Inferior parietal cortex (tissue), 1 donor: ENCODE data around the gene TUBB4B.

Experiments
- DNase-seq: peaks from one replicate; pipeline ENCODE4 v3.0.0-alpha.2; 2016; ENCODE audit errors: extremely low spot score

TUBB4B gene

DNA sequence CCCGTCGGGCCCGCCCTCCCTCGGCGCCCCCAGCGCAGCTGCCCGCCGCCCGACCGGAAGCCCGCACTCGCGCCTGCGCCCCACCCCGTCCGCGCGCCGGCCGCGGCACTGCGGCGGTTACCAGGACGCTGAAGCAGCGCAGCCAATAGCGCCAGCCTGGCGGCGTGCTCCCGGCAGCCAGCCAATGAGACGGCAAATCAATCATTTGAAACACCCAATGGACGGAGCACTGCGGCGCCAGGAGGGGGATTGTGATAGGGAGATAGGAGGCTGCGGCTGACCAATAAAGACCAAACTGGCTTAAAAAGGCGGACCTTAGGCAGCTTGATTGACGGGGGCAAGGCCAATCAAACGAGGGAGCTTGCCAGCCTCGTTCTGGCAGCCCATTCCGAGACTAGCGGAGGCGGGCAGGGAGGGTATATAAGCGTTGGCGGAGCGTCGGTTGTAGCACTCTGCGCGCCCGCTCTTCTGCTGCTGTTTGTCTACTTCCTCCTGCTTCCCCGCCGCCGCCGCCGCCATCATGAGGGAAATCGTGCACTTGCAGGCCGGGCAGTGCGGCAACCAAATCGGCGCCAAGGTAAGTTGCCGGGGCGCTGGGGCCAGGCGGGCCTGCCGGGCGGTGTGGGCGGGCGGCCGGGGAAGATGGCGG is at the start of gene TUBB4B:
TSS of gene TUBB4B (plus strand) at position 447 of the 649 bp plus-strand sequence. CDS start at position 521, 74 bp downstream.
- peak; percentile 100 for DNase-seq

DNA sequence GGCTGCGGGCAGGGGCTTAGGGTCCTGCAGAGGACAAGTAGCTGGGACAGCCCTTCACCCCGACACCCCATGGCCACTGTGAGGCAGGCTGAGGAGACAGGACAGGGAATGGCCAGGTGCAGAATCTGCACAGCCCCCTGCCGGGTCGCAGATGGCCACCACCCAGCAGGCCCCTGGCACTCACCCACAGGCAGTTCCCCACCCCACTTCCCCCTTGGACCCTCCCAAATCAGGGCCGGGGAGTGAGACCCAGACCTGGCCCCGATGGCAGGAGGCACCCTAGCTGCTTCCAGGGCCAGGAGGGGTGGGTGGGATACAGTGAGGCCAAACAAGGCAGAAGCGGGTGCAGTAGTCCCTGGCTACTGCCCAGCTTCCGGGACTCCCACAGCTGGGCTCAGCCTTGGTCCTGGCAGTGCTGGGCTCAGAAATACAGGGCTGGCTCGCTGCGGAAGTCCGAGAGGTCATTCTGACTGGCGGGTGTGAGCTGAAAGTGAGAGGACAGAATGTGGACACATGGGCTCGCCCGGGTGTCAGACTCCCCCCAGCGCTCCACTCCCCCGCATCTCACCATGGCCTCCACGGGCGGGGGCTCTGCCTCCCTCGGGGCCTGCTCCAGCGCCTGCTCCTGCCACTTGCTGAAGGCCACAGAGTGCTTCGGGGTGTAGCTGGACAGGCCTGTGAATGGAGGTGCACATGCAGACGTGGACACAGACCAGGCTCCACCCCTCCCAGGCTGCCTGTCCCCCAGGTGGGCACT is 49.2 kb upstream of the TUBB4B start:
- DNase-seq, result no peak

DNA sequence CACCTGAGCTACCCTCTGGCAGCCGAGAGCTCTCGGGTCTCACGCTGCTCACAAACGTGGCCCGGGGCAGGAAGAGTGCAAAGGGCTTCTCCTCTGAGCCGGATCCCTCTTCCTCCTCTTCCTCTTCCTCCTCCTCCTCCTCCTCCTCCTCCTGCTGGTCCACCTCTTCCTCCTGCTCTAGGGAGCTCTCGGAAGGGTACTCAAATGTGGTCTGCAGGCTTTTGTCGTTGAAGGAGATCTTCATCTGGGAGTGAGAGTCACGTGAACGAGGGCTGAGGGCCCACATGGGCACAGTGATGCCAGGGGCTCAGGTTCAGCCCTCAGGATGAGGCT is 48.7 kb upstream of the TUBB4B start:
- no peak for DNase-seq

DNA sequence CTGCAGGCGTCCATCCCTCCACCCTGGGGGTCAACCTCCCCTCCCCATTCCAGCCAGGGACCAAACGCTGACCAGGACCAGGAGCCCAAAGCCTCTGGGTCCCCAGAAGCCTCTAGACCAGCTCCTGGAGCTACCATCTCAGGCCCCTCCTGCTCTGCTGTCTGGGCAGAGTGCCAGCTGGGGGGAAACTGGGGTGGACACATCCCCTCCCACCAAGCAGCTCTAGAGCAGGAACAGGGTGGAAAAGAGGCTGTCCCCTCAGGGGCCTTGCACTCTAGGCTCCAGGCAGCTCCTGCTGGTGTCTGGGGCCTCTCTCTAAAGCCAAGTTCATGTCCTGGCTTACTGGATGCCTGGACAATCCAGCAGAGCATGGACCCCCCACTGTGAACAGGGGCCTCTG is 48.2 kb upstream of the TUBB4B start:
- no peak for DNase-seq

DNA sequence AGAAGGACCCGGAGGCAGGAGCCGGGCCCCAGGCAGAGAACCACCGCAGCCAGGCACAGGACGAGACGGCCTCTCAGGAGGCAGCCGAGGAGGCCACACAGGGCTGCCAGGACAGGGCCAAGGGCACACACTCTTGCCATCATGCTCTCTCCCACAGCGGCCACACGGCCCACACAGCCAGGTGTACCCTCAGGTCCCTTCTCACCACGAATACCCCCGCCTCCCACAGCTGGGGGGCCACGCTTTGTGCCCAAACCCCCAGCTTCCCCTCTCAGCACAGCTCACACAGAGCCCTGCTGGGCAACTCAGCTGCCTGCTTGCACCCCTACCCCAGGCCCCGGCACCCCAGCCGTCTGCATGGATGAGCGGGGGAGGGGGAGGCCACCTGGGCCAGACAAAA is 47.3 kb upstream of the TUBB4B start:
- DNase-seq, result no peak

DNA sequence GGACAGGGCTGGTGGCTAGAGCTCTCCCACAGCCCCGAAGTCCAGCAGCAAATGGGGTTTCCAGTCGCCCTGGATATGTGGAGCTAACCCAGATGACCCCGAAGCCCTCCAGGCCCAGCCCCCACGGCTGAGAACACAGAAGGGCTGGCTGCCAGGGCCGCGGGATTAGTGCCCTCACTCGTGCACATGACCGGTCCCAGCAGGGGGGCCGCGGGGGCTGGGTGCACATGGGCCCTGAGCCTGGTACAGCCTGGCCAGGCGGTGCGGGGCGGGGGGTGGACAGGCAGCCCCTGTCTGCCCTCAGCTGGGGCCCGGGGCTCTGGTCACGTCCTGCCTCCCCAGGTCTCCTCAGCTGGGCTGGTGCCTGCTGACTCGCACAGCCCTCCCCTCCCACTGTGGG is 46.7 kb upstream of the TUBB4B start:
- peak; percentile 72 for DNase-seq

DNA sequence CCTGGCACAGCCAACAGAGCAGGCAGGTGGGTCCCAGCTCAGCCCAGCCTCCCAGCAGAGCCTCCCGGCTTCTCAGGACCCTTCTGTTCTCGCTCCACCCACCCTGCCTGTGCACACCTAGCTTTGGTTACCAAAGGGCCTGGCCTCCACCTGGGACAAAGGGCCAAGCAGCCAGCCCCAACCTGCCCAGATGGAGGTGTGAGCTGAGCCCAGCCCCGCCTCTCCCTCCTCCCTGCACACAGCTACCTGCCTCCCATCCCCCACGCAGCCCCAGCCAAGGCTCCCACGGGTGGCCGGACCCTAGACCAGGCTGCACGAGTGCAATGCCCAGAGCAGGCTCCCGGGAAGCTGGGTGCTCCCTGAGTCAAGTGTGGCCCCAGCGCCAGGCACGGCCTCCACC is 46.2 kb upstream of the TUBB4B start:
- DNase-seq, result no peak

DNA sequence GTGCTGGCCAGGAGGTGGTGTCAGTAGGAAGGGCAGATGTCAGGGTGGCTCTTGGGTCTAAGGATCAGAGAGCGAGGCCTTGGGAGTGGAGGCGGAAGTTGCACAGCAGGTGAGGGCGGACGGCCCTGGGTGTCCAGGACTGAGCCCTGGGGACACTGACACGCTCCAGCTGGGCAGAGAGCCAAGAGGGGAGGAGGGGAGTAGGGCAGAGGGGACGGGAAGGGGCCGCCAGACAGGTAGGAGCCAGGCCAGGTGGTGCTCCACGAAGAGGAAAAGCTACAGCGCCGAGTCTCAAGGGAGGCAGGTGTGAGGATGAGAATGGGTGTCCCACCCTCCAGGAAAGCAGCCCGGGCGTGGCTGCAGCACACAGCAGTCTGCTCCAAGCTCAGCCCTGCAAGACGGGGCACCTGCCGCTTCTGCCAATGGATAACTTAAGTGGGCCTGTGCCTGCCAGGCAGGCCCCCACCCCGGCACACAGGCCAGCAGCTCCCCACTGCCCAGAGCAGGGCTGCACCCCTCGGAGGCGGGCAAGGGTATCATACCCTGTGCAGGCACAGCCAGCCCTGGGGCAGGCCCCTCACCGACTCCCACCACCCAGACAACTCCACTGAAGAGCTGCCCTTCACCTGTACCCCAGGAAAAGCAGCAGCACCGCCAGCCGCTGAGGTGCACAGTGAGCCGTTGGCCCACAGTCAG is 45.4 kb upstream of the TUBB4B start:
- DNase-seq, result no peak

DNA sequence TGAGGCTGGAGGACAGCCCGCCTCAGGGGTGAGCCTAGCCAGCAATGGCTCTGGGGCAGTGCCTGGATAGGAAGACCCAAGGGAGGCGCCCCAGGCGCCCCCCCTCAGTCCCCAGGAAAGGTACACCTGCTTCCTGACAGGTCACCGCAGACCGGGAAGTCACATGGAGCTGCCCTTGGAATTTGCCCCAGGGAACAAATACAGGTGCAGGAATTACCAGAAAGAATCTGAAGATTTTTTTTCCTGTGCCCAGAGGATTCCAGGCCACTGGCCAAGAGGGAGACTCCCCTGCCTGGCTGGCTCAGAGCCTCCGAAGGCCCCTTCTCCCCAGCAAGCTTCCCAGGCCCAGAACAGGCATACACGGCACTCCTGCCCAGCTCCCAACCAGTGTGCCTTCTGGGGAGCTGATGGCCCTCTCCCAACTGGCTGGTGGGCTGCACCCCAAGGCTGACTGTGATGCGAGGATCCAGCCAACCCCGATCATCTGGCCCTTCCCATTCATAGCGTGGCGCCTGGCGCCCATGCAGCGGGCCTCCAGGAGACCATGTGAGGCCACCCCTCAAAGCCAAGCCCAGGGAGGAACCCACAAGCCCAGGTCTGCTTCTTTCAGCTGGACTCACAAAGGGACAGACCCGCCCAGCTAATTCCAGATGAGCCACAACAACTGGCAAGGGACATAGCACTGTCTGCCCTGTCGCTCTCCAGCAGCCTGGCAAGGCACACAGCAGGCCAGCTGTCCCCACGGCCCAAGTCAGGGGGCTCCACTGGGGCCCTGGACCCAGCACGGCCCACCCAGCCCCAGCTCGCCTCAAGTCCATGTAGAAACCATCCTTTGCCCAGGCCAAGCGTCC is 42.8 kb upstream of the TUBB4B start:
- DNase-seq, result no peak

DNA sequence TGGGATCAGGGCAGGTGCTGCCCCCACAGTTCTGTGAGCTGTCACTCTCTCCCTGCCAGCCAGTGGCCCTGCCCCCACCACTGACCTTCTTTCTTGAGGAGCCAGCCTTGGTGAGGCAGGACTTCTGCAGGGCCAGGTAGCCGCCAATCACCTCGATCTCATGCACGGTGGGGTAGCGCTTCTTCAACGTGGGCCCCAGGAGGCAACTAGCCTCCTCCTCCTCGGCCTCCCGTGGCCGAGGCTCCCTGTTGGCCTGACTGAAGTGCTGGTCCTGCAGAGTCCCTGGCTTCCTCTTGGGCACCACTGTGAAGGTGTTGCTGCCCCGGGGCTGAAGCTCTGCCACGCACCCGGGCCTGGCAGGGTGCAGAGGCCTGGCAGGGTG is 42.2 kb upstream of the TUBB4B start:
- DNase-seq, result no peak

DNA sequence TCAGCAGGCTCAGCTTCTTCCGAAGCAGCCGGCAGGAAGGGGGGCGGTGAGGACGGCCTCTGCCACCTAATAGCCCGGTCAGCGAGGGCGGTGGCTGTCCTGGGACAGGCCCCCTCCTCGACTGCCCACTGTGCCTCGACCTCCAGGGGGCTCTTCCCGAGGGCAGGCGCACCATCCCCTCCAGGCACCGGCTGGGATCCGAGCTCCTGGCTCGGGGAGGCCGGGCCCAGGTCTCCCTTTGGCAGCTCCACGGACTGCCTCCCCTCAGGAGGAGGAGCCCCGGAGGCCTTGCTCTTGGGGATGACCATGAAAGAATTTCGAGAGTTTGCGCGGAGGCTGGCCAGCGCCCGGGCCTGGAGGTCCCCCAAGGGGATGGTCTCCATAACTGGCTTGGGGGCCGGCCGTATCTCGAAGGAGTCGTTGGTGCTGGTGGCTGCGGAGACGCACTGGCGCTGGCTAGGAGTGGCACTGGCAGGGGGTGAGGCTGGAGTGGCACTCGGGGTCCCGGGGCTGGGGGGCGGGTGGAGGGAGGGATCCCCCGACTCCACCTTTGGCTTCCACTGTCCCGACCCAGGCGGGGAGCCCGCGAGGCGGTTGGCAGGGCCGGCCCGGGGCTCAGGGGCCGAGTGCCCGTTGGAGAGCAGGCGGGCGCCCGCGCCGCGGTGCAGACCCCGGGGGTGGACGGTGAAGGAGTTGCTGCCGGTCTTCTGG is 41.5 kb upstream of the TUBB4B start:
- no peak for DNase-seq

DNA sequence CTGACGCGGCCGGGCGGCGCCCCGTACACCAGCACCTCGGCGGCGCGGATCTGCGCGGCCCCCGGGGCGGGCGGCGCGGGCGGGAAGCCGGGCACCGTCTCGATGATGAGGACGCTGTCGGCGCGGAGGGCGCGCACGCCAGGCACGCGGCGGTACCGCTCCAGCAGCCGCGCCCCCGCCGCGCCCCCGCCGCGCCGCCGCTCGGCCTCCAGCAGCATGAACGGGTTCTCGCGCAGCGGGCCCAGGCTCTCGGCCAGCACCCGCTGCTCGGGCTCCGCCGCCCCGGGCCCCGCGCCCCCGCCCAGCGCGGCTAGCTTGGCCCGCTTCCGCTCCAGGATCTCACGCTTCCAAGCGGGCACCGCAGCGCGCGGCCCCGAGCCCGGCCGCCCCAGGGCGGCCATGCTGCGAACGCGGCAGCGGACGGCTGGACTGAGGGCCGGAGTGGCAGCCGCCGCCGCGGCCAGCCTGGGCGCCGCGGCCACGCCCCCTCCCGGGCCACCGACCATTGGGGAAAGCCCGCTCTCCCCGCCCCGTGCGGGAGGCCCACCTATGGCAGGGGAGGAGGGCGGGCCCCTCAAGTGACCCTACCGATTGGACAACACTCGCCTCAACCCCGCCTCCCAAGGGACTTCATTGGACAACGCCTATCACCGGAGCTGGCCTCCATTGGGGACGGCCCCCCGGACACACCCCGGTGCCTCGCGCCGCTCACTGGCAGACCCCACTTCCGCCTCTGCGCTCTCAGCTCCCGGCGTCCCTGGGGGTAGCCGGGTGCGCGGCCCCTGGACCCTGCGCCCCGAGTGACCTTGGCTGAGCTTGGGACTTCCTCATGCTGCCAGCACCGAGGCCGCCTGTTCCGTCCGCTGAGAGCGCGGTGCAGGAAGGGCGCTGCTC is 40.5 kb upstream of the TUBB4B start, which contains the start of gene TPRN:
TSS of gene TPRN (minus strand) at position 431 of the 894 bp plus-strand sequence. CDS start at position 401, 30 bp downstream.
- peak; percentile 98 for DNase-seq

DNA sequence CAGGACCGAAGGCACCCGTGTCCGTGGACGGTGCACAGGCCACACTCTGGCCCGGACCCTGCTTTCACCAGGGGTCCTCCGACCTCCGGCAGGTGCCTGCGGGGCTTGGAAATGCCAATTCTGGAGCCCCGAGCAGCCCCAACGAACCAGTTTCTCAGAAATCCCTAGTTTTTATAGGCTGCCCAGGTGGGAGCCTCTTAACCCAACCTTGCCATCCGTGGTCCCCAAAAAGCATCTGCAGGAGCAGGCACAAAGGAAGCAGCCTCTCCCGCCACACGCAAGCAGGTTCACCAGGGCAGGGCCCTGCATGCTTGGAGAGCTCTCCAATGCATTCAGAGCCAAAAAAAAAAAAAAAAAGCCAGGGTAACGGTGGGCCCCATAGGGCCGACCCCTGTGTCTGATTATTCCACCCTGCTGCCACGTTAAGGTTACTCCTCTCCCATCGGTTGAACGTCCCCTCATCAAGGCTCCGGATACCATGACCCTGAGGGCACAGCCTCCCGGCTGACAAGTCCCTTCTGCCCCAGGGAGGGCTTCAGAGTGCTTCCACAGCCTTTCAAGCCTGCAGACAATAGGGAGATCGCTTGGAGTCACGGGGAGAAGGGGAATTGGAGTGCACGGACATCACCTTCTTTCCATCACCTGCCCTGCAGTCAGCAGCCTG is 39.8 kb upstream of the TUBB4B start:
- no peak for DNase-seq

DNA sequence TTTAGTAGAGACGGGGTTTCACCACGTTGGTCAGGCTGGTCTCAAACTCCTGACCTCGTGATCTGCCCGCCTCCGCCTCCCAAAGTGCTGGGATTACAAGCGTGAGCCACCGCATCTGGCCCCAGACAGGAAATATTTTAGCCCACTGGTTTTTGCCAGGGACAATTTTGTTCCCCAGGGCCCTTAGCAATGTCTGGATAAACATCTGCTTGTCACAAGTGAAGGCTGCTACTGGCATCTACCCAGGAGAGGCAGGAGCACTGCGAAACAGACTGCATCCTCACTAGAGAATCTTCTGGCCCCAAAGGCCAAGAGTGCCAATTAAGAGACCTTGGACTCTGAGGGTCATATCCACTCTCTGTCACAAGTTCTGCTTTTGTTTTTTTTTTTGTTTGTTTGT is 38.1 kb upstream of the TUBB4B start:
- no peak for DNase-seq

DNA sequence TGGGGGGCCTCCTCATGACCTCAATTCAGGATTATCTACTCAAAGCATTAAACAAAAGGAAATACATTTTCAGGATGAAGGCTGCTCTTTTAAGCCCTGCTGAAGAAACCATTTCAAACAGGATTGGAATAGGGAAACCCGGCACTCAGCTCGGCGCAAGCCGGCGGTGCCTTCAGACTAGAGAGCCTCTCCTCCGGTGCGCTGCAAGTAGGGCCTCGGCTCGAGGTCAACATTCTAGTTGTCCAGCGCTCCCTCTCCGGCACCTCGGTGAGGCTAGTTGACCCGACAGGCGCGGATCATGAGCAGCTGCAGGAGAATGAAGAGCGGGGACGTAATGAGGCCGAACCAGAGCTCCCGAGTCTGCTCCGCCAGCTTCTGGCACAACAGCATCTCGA is 36.4 kb upstream of the TUBB4B start:
- no peak for DNase-seq

DNA sequence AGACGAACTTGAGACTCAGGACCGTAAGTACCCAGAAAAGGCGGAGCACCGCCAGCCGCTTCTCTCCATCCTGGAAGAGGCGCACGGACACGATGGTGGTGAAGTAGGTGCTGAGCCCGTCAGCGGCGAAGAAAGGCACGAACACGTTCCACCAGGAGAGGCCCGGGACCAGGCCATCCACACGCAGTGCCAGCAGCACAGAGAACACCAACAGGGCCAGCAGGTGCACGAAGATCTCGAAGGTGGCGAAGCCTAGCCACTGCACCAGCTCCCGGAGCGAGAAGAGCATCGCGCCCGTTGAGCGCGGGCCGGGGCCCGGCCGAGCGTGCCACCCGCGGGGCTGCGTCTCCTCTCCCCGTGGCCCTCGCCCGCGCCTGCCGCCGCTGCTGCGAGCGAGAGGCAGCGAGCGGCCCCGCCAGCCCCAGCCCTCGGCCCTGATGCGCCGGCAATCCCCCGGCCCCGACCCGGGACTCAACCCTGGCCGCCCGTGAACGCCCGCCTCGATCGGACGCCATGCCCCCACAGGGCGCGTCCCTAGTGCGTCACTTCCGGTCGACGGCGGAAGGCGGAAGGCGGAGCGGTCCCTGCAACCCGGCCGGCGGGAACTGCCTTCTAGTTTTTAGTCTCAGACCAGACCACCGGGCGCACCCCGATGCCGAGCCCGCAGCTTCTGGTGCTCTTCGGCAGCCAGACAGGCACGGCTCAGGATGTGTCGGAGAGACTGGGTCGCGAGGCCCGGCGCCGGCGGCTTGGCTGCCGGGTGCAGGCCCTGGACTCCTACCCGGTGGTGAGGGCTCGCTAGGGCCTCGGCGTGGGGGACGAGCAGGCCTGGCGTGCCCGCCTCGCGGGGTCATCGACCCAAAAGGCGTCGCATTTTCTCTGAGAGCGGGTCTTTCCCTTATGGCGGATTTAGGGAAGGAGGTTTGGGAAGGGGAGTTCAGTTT is 35.7 kb upstream of the TUBB4B start, which contains the start of the genes NDOR1 and TMEM203:
TSS of gene NDOR1 (plus strand) at position 575 of the 944 bp plus-strand sequence. CDS start at position 653, 78 bp downstream.
TSS of gene TMEM203 (minus strand) at position 523 of the 944 bp plus-strand sequence. CDS start at position 289, 234 bp downstream.
- DNase-seq, result peak; percentile 96

DNA sequence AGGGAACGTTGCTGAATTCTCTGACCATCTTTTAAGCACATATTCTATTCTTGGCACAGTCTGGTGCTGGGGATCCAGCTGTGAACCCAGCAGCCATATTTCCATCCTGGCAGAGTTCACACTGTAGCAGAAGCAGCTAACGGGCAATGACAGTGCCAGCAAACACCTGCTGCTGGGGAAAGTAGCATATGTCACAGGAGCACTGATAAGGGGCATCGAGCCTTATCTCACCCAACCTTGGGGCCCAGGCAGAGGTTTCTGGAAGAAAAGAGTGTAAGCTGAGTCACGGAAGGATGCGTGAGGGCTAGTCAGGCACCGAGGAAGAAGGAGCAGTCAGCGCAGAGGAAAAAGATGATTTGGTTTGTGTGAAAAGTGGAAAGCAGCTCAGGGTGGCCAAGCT is 34.5 kb upstream of the TUBB4B start:
- DNase-seq, result no peak

DNA sequence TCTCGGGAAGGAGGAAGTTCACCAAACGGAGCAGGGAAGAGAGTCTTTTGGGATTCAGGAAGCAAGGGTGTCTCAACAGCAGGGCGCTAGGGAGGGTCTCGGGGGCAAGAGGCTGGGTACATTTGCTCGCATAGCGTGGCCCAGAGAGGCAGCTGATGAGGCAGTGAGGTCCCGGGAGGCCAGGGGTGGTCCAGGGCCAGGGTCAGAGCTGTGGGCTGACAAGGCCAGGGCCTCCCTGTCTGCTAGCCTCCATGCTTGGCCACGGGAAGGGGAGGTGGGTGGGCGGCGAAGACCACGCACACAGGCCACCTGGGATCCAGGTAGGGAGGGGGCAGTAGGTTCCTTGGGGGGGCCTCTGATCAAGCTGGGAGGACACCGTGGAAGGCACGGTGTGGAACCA is 29.6 kb upstream of the TUBB4B start:
- no peak for DNase-seq
